K562 (cell line): ENCODE measurements around the gene FHL5. TPM values are rescaled to one million over a fixed set of nuclear protein-coding genes. Genes with fewer than 3 reads are reported as not detected.

Source experiments
- ATAC-seq: fragments of 200-7000 bp; cut with Tn5 transposase; 3 replicates; pipeline ENCODE4 v1.9.1; 2020; ENCODE audit warnings: moderate library complexity
- BruUV-seq: library from RNA; stranded (reverse); fragments of 400-500 nt; replicated peaks from 2 replicates; lab custom pipeline; 2021; lab: Mats Ljungman, UMichigan
- CTCF ChIA-PET: fragments of 300-600 bp; formaldehyde crosslinking; extraction: SDS; loops from one replicate; lab custom pipeline; 2021; ENCODE audit warnings: low intra/inter-chr PET ratio; lab: Yijun Ruan, JAX
- POLR2A ChIA-PET: fragments of 300-600, 350-650 bp; sonication (Branson Sonifier 250); formaldehyde crosslinking; extraction: SDS; loops from one replicate; lab custom pipeline; 2021; ENCODE audit warnings: antibody characterized with exemption, inconsistent platforms; lab: Yijun Ruan, JAX
- DNase-seq, 4 experiments: peaks; one replicate each; pipeline versions ENCODE4 v3.0.0 to v3.0.0-alpha.2; 2011 to 2018; ENCODE audit warnings: low spot score in 3 of 4, mixed read lengths in 3 of 4; ENCODE audit errors: extremely low read depth in 1 of 4
- FAIRE-seq: peaks from 2 replicates; lab custom pipeline; 2011; peaks lifted over from hg19 to GRCh38; lab: Jason Lieb, UNC
- H2AFZ ChIP-seq: 2 replicates; pipeline ENCODE4 v1.6.0; 2011; ENCODE audit warnings: low read depth, low read length, control low read depth, inconsistent platforms
- H3K27ac ChIP-seq: fragments of 200-600 bp; 3 replicates; pipeline ENCODE4 v1.8.0; 2011; ENCODE audit warnings: low read depth, mild to moderate bottlenecking, control low read depth, inconsistent platforms, low read length, moderate library complexity, mixed read lengths; ENCODE audit errors: extremely low read depth
- H3K27me3 ChIP-seq, 2 experiments: fragments of 300-600 bp in 1 of 2; 2 replicates in 1 of 2; 3 replicates in 1 of 2; pipeline versions ENCODE4 v1.6.0 to v1.8.0; 2011; ENCODE audit warnings: inconsistent platforms in 2 of 2, low read length in 2 of 2, mild to moderate bottlenecking in 1 of 2, mixed read lengths in 1 of 2, moderate library complexity in 1 of 2; ENCODE audit not compliant: control insufficient read depth in 2 of 2, insufficient read depth in 2 of 2
- H3K36me3 ChIP-seq: fragments of 300-600 bp; 3 replicates; pipeline ENCODE4 v1.8.0; 2011; ENCODE audit warnings: mild to moderate bottlenecking, low read length, inconsistent platforms; ENCODE audit not compliant: control insufficient read depth, insufficient read depth
- H3K4me1 ChIP-seq, 2 experiments: fragments of 200-600 bp in 1 of 2; replicated peaks in 1 of 2; 2 replicates in 1 of 2; 3 replicates in 1 of 2; pipeline versions ENCODE4 v1.5.1 to v1.8.0; 2011; ENCODE audit warnings: inconsistent platforms in 2 of 2, low read length in 2 of 2, mild to moderate bottlenecking in 1 of 2, mixed read lengths in 1 of 2, moderate library complexity in 1 of 2; ENCODE audit not compliant: control insufficient read depth in 2 of 2, insufficient read depth in 2 of 2
- H3K4me2 ChIP-seq: 2 replicates; pipeline ENCODE4 v1.6.1; 2011; ENCODE audit warnings: low read length, control low read depth, inconsistent platforms, mixed read lengths; ENCODE audit not compliant: insufficient read depth
- H3K4me3 ChIP-seq: fragments of 200-600 bp; sonication (generic), shearing (Covaris generic); 2 replicates; pipeline ENCODE4 v1.5.1; 2016; ENCODE audit warnings: control low read depth, inconsistent platforms
- H3K79me2 ChIP-seq: fragments of 200-600 bp; 3 replicates; pipeline ENCODE4 v1.8.0; 2011; ENCODE audit warnings: low read length, inconsistent platforms; ENCODE audit not compliant: control insufficient read depth, insufficient read depth
- H3K9ac ChIP-seq, 2 experiments: 2 replicates each; pipeline versions ENCODE4 v1.6.0 to v1.6.1; 2011; ENCODE audit warnings: low read depth in 2 of 2, low read length in 2 of 2, control low read depth in 1 of 2, inconsistent platforms in 1 of 2, mild to moderate bottlenecking in 1 of 2, mixed read lengths in 1 of 2; ENCODE audit not compliant: insufficient read depth in 1 of 2
- H3K9me1 ChIP-seq: one replicate; pipeline ENCODE4 v1.6.0; 2011; ENCODE audit warnings: inconsistent platforms, mild to moderate bottlenecking, low read length, moderate library complexity; ENCODE audit not compliant: control insufficient read depth, insufficient read depth
- H3K9me3 ChIP-seq: replicated peaks from 2 replicates; pipeline ENCODE4 v1.5.1; 2011; ENCODE audit warnings: low read depth, low read length, inconsistent platforms; ENCODE audit not compliant: control insufficient read depth, insufficient read depth
- H4K20me1 ChIP-seq: replicated peaks from 2 replicates; pipeline ENCODE4 v1.6.1; 2011; ENCODE audit warnings: low read length, inconsistent platforms, mixed read lengths; ENCODE audit not compliant: control insufficient read depth, insufficient read depth
- ARID1B ChIP-seq: fragments of 450-650 bp; IDR thresholded peaks from 2 replicates; pipeline ENCODE4 v1.6.1; 2016; ENCODE audit warnings: antibody characterized with exemption, mild to moderate bottlenecking, inconsistent platforms
- ASH1L ChIP-seq: fragments of 450-650 bp; IDR thresholded peaks from 2 replicates; pipeline ENCODE4 v1.6.1; 2018; ENCODE audit warnings: borderline replicate concordance, mild to moderate bottlenecking, low read depth; ENCODE audit not compliant: partially characterized antibody
- FOXK2 ChIP-seq, 2 experiments: fragments of 450-650 bp; IDR thresholded peaks in 1 of 2; conservative IDR thresholded peaks in 1 of 2; 2 replicates each; pipeline ENCODE4 v1.6.1; 2016; ENCODE audit warnings: low read depth in 2 of 2, mild to moderate bottlenecking in 1 of 2
- GATAD2A ChIP-seq: fragments of 450-650 bp; IDR thresholded peaks from 2 replicates; pipeline ENCODE4 v1.6.1; 2017
- KLF13 ChIP-seq: fragments of 450-650 bp; IDR thresholded peaks from 2 replicates; pipeline ENCODE4 v1.6.1; 2016; ENCODE audit warnings: missing genetic modification characterization, low read depth, mild to moderate bottlenecking, missing compliant biosample characterization, moderate library complexity, borderline replicate concordance
- MNT ChIP-seq, 2 experiments: fragments of 450-650 bp; conservative IDR thresholded peaks; 2 replicates each; pipeline ENCODE4 v1.6.1; 2017; ENCODE audit warnings: mild to moderate bottlenecking in 2 of 2, moderate library complexity in 2 of 2
- SNAPC5 ChIP-seq: fragments of 250-450 bp; sonication (Bioruptor Pico); IDR thresholded peaks from 2 replicates; pipeline ENCODE4 v1.8.0; 2021; ENCODE audit warnings: moderate library complexity, mild to moderate bottlenecking, inconsistent platforms
- SREBF2 ChIP-seq: sonication (generic); formaldehyde crosslinking; IDR thresholded peaks from 2 replicates; pipeline ENCODE4 v1.4.0; 2020; ENCODE audit warnings: mild to moderate bottlenecking, missing genetic modification reagents
- ZNF347 ChIP-seq: fragments of 450-650 bp; formaldehyde crosslinking; IDR thresholded peaks from 2 replicates; pipeline ENCODE4 v1.4.0; 2020; ENCODE audit warnings: low read depth, mild to moderate bottlenecking, moderate library complexity
- WGBS: fragments of 100-300 bp; shearing (Covaris generic); methylation state at CpG from one replicate; pipeline ENCODE4 v1.1.6; 2016; ENCODE audit warnings: low coverage, mixed read lengths; ENCODE audit not compliant: insufficient coverage; ENCODE audit errors: missing lambda C conversion rate; 5-methylcytosine and 5-hydroxymethylcytosine counted together
- in situ Hi-C: fragments of 300-500 bp; cut with MboI; formaldehyde crosslinking; loops from 4 replicates; pipeline ENCODE4 v1.15.0; 2018; ENCODE audit warnings: inconsistent platforms, mixed read lengths
- intact Hi-C: fragments of 100-400 bp; cut with micrococcal nuclease; formaldehyde crosslinking; loops from 2 replicates; pipeline ENCODE4 v1.14.2; 2022
- polyA plus RNA-seq, 8 experiments: library from polyadenylated mRNA; depleted of rRNA in 4 of 8; stranded (reverse) in 5 of 8; unstranded in 3 of 8; fragments of >200 nt; fragmentation: Nextera tagmentation in 2 of 8; fragmentation: Illumina TruSeq in 1 of 8; extraction: Ambion mirVana in 2 of 8; extraction: Trizol in 1 of 8; gene quantifications; 2 replicates each; pipeline versions ENCODE4 v1.2.1 to v1.2.3, GENCODE V29; 2011 to 2014; ENCODE audit warnings: inconsistent platforms in 1 of 8, missing spikeins in 1 of 8
- total RNA-seq, 7 experiments: library from RNA; depleted of rRNA in 6 of 7; stranded (reverse); fragments of >200 nt in 6 of 7; fragmentation: Illumina TruSeq in 2 of 7; extraction: Trizol in 2 of 7; gene quantifications; 2 replicates each; pipeline versions ENCODE4 v1.2.1 to v1.2.3, GENCODE V29; 2011 to 2021; ENCODE audit warnings: low replicate concordance in 1 of 7
- TF ChIP-seq, protein P1 (sequence below): fragments of 450-650 bp; IDR thresholded peaks from 2 replicates; pipeline ENCODE4 v1.6.1; 2016; ENCODE audit warnings: mild to moderate bottlenecking, moderate library complexity

The FHL5 gene
- total and polyA plus RNA-seq, 9 of the 15 experiments (the other 6 are each of a cell fraction or from before 2014, with no cell fraction given) = not detected

GRCh38 chr6:96652552-96652951 lies 89.6 kb downstream of the FHL5 start:
- H3K36me3 ChIP-seq = no peaks in the 10 kb centered on the region
- no peak overlapping the region for H3K4me3 ChIP-seq
- CTCF ChIA-PET = no interaction called here
- DNase-seq = no peak
- no peaks in the 10 kb centered on the region for H3K79me2 ChIP-seq
- no peaks in the 10 kb centered on the region for H3K9me3 ChIP-seq
- no peak overlapping the region for H3K27ac ChIP-seq
- H3K9me1 ChIP-seq = no peaks in the 10 kb centered on the region
- 0% methylated on average over 2 of the region's 2 CpGs for WGBS
- ATAC-seq = no peak
- H3K27me3 ChIP-seq = no peaks in the 10 kb centered on the region
- no peak overlapping the region for H3K9ac ChIP-seq
- H4K20me1 ChIP-seq = no peaks in the 10 kb centered on the region
- H2AFZ ChIP-seq = no peak overlapping the region
- H3K4me1 ChIP-seq = no peaks in the 10 kb centered on the region
- H3K4me2 ChIP-seq = no peak overlapping the region
- in situ Hi-C loops (no loop called here), intact Hi-C loops (no loop called here)
- BruUV-seq = no TSS peak
- FAIRE-seq = no peak
- POLR2A ChIA-PET = no interaction called here
- TF ChIP-seq ASH1L = no peak
- TF ChIP-seq FOXK2 (conservative IDR thresholded peaks at IDR 0.05 in 1 of 2, IDR thresholded peaks at IDR 0.05 in 1 of 2; ENCODE audit: low read depth in 2 of 2) = no peak
- no peak for TF ChIP-seq GATAD2A
- no peak for TF ChIP-seq KLF13
- TF ChIP-seq ZNF347 (CRISPR knock-in tag) = no peak
- TF ChIP-seq SREBF2 (CRISPR knock-in tag) = no peak
- TF ChIP-seq, protein P1, sequence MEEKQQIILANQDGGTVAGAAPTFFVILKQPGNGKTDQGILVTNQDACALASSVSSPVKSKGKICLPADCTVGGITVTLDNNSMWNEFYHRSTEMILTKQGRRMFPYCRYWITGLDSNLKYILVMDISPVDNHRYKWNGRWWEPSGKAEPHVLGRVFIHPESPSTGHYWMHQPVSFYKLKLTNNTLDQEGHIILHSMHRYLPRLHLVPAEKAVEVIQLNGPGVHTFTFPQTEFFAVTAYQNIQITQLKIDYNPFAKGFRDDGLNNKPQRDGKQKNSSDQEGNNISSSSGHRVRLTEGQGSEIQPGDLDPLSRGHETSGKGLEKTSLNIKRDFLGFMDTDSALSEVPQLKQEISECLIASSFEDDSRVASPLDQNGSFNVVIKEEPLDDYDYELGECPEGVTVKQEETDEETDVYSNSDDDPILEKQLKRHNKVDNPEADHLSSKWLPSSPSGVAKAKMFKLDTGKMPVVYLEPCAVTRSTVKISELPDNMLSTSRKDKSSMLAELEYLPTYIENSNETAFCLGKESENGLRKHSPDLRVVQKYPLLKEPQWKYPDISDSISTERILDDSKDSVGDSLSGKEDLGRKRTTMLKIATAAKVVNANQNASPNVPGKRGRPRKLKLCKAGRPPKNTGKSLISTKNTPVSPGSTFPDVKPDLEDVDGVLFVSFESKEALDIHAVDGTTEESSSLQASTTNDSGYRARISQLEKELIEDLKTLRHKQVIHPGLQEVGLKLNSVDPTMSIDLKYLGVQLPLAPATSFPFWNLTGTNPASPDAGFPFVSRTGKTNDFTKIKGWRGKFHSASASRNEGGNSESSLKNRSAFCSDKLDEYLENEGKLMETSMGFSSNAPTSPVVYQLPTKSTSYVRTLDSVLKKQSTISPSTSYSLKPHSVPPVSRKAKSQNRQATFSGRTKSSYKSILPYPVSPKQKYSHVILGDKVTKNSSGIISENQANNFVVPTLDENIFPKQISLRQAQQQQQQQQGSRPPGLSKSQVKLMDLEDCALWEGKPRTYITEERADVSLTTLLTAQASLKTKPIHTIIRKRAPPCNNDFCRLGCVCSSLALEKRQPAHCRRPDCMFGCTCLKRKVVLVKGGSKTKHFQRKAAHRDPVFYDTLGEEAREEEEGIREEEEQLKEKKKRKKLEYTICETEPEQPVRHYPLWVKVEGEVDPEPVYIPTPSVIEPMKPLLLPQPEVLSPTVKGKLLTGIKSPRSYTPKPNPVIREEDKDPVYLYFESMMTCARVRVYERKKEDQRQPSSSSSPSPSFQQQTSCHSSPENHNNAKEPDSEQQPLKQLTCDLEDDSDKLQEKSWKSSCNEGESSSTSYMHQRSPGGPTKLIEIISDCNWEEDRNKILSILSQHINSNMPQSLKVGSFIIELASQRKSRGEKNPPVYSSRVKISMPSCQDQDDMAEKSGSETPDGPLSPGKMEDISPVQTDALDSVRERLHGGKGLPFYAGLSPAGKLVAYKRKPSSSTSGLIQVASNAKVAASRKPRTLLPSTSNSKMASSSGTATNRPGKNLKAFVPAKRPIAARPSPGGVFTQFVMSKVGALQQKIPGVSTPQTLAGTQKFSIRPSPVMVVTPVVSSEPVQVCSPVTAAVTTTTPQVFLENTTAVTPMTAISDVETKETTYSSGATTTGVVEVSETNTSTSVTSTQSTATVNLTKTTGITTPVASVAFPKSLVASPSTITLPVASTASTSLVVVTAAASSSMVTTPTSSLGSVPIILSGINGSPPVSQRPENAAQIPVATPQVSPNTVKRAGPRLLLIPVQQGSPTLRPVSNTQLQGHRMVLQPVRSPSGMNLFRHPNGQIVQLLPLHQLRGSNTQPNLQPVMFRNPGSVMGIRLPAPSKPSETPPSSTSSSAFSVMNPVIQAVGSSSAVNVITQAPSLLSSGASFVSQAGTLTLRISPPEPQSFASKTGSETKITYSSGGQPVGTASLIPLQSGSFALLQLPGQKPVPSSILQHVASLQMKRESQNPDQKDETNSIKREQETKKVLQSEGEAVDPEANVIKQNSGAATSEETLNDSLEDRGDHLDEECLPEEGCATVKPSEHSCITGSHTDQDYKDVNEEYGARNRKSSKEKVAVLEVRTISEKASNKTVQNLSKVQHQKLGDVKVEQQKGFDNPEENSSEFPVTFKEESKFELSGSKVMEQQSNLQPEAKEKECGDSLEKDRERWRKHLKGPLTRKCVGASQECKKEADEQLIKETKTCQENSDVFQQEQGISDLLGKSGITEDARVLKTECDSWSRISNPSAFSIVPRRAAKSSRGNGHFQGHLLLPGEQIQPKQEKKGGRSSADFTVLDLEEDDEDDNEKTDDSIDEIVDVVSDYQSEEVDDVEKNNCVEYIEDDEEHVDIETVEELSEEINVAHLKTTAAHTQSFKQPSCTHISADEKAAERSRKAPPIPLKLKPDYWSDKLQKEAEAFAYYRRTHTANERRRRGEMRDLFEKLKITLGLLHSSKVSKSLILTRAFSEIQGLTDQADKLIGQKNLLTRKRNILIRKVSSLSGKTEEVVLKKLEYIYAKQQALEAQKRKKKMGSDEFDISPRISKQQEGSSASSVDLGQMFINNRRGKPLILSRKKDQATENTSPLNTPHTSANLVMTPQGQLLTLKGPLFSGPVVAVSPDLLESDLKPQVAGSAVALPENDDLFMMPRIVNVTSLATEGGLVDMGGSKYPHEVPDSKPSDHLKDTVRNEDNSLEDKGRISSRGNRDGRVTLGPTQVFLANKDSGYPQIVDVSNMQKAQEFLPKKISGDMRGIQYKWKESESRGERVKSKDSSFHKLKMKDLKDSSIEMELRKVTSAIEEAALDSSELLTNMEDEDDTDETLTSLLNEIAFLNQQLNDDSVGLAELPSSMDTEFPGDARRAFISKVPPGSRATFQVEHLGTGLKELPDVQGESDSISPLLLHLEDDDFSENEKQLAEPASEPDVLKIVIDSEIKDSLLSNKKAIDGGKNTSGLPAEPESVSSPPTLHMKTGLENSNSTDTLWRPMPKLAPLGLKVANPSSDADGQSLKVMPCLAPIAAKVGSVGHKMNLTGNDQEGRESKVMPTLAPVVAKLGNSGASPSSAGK = no peak
- TF ChIP-seq ARID1B = no peak
- TF ChIP-seq SNAPC5 = no peak
- no peak for TF ChIP-seq MNT (conservative IDR thresholded peaks at IDR 0.05)
